CD4-positive, alpha-beta T cell treated with Interleukin-21 for 1 hour (primary cell): Measurements from ENCODE around the gene RALGAPA2.
"Not testable (repeated sequence)": the region's sequence is repeated elsewhere in the genome, so short reads cannot be mapped to it uniquely, and the experiment has no call there.

Experiments used
- DNase-seq: peaks from one replicate; pipeline ENCODE4 v3.0.0-alpha.2; 2020

RALGAPA2 gene

DNA sequence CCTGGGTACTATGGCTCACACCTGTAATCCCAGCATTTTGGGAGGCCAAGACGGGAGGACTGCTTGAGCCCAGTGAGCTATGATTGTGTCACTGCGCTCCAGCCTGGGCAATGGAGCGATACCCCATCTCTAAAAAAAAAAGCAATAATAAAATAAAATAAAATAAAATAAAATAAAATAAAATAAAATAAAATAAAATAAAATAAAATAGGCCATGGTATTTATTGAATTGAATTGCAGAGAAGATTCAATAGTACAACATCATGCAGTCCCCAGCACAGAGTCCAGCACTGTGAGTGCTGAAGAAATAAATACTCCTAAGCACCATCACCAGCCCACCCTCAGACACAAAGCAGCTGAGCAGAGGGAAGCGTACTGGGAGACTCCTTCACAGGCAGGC, 144.7 kb downstream of the RALGAPA2 start:
- DNase-seq: no peak

DNA sequence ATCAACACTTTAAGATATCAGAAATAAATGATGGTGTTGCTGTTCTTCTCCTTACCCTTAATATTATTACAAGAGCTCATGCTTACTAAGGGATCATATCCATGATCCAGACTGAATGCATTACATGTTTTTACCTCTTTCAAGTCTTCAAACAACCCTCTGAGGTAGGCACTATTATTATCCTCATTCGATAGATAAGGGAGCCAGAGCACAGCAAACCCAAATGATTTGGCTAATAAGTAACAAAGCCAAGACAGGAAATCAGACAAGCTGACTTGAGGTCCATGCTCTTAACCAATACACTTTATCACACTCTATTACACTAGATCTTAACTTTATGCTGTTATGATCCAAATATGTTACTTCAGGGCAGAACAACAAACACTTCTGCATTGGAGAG, 145.9 kb downstream of the RALGAPA2 start:
- DNase-seq: no peak

DNA sequence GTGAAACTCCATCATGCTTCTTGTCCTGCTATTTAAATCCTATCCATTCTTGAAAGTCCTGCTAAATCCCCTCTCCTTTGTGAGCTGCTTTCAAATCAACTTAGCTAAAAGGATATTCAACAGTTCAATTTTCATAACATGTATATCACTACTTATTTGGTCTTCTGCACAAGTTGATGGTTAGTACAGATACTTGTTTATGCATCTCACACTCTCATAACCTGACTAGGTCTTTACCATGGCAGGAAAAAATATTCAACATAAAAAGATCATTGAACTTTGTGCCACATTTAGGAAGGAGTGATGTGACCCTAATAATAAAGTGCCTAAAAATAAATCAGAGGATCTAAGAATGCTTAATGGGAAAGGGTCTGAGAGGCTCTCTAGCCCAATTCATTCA, 148.2 kb downstream of the RALGAPA2 start:
- DNase-seq: no peak

DNA sequence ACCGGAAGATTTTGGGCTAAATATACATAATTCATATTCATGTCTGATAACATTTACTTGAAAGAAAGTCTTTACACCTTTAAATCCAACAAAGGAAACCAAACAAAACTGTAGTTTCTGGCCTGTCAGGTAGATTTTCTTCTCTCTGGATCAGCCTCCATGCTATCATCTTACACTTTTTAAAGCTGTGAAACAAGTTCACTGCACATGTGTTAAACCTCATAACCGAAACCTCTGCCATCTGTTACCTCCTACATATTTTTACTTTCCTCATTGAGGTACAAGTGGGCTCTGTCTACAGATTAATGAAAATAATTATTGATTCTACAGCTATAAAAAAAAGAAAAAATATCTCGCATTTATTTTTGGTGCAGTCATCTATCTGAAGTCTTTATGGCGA, 149.9 kb downstream of the RALGAPA2 start:
- DNase-seq: no peak

DNA sequence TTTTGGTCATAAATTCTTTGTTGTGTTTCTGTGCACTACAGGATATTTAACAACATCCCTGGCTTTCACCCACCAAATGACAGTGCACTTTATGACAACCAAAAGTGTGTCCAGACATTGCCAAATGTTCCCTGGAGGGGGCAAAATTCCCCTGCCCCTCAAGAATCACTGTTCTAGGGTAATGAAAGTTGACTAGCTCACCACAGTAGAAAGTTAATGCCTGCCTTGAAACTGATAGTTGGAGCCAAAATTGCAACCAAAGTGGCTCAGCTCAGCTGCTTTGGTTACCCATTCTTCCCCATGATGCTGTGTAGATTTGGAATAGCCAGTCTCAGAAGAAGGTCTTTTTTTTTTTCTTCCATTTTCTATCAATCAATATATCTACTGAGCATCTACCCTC, 150.6 kb downstream of the RALGAPA2 start:
- no peak for DNase-seq

DNA sequence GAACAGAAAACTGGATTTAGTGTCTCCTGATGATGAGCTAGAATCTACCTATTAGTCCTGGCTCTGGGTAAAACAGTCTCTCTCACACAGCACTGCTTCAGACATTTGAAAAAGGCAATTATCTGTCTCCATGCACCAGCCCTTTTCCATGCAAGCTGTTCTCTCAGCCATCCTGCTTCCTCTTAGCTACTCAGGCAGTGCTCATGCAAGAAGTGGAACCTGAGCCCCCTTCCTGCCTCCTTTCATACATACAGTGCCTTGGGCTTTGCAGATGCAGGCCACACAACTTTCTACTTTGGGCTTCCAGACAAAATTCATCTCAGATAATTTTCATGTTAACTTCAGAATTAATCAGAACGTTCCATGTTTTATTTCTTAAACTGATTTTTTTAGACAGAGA, 151.3 kb downstream of the RALGAPA2 start:
- DNase-seq: no peak

DNA sequence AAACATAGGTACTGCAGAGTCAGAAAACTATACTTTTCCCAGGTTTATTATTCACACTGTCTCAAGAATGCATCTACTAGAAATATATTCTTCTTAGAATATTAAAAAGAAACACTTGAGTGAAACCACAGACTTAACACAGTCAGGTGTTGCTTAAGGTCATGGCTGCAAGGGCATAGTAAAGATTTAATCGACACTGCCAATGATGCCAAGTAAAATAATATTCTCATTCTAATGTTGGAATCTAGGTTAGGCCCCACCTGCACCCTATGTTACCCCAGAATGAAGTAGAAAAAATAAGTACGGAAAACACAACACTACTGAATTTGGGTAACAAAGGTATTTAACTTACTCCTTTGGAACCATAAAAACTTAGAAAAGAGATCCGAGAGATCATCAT, 155.0 kb downstream of the RALGAPA2 start:
- DNase-seq: no peak

DNA sequence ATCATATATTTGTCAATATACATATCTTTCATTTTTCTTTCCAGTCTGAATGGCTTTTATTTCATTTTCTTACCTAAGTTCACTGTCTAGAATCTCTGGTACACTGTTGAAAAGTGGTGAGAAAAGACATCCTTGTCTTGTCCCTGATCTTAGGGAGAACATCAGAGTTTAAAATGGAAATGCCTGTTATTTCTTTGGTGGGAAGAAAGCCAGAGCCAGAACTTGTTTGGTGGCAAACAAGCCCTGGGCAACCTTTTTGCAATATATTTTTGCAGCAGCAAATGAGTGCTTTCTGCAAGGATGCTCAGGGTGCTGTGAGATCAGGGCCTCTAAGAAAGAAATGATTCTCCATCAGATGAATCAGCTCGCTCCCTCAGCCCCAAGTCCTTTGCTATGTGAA, 156.6 kb downstream of the RALGAPA2 start:
- DNase-seq: no peak

DNA sequence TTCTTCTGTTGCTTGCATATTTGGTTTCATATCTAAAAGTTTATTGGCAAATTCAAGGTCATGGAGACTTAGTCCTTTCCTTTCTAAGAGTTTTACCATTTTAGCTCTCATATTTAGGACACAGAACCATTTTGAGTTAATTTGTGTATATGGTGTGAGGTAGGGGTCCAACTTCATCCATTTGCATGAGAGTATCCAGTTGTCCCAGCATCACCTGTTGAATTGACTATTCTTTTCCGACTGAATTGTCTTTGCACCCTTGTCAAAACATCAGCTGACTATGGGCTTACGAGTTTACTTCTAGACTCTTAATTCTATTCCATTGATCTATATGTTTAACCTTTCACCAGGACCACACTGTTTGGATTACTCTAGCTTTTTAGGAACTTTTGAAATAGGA, 157.5 kb downstream of the RALGAPA2 start:
- DNase-seq: no peak

DNA sequence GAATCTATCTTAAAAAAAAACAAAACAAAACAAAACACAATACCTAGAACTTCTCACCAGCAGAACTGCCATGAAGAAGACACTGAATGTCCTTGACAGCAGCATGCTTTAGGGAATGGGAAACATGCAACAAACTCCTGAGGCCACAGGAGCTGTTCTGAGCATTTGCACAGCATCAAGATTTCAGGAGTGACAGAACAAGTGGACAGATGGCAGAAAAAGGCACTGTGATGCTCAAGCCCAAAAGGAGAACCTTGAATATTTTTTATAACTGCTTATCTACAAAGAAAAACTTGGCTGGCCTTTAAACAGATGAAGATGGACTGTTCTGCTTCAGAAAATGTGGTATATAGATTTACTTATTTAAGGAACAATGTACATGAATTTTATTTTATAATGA, 158.9 kb downstream of the RALGAPA2 start:
- no peak for DNase-seq

DNA sequence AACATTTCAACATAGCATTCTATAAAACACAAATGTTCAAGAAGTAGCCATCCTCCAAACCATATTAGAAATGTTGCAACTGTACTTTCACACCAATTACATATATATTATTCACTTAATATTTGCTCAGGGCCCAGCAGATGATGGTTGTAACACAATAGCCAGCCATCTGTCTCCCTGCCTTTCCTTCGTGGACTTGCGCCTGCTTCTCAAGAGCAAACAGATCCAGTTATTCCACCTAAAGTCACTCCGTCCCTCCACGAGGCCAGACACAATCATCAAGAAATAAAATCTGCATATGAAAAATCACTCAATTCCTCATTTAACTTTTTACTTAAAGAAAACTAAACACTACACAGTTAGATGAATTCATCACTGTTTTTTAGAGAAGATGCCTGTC, 160.4 kb downstream of the RALGAPA2 start:
- no peak for DNase-seq

DNA sequence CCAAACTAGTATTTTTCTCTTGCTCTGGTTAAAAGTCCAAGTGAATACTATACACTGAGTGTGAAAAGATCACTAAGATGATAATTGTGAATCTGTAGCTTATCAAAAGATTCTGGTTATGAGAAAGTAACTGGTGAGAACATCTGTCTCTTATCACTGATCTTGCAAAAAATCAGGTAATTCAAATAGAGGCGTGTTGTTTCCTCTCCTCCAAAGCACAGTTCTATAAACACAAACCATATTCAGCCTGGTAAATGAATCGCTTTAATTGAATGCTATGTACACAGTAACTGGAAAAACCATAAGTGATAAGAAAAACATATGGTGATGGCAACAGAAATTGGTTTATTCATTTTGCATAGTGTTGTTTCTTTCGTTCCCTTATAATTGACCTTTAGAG, 161.0 kb downstream of the RALGAPA2 start:
- no peak for DNase-seq

DNA sequence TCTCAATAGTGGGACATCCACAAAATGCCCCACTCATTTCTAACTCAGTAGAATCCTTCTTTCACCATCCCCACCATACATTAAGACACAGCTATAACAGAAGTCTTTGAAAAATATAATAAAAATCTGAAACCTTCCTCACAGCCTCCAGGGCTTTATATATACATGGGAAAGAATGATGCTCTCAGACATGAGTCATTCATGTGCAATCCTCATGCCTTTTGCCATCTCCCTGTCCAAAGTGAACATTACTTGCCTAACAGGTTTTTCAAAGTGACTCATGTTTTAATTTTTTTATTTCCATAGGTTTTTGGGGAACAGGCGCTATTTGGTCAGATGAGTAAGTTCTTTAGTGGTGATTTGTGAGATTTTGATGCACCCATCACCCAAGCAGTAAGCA, 162.7 kb downstream of the RALGAPA2 start:
- DNase-seq: no peak

DNA sequence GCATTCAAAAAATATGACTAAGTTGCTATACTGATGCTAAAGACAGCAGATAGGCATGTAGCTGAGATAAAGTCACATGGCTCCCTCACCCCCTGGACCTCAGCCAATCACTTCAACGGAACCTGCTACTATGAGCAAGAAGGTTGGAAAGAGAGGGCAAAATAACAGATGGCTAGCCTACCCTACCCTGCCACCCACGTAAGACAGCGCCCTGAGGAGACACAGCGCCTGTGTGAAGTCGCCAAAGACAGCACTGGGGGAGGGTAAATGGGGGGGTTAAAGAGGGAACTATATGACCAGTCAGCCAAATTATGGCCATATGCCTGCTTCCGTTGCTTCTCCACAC, 163.2 kb downstream of the RALGAPA2 start:
- DNase-seq: no peak

DNA sequence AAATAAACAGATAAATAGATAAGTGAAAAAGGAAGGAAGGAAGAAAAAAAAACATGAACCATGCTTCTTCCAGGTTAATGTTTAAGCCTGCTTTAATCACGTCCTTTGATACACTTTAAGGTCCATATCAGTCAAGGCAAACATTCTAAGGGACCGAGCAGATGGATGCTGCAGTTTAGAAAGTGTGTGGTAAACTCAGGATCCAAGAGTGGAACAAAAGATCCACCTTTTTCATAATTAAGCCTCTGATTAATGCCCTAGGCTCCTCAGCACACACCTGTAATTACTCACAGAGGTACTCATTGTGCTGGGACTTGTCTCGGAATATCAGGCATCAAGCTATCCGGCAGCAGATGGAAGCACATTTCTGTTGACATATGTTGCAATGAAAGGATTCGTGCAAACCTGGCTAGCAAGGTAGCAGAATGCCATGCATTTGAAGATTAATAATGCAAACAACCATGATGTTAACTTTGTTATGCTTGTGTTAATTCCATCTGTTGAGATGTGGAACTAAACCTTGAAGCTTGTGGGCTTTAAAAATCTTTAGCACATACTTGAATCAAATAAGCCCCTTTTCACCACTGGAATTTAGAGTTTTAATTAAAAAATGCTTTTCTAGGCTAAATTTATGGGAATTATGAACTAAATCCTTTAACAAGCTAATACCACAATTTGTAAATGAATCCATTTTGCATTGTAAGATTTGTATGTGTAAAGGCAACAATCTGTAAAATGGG, 163.7 kb downstream of the RALGAPA2 start:
- DNase-seq: no peak

DNA sequence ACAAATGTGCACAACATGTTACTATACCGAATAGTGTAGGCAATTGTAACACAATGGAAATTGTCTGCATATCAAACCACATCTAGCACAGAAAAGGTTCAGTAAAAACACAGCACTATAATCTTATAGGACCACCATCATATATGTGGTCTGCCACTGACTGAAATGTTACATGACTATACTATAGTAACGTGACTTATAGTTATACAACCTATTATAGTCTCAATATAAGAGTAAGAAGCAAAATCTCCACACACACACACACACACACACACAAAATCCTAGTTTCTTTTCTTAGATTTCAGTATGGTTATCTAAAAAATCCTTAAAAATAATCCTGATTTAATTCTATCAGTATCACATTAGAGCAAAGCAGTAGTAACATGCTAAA, 164.6 kb downstream of the RALGAPA2 start:
- DNase-seq: no peak

DNA sequence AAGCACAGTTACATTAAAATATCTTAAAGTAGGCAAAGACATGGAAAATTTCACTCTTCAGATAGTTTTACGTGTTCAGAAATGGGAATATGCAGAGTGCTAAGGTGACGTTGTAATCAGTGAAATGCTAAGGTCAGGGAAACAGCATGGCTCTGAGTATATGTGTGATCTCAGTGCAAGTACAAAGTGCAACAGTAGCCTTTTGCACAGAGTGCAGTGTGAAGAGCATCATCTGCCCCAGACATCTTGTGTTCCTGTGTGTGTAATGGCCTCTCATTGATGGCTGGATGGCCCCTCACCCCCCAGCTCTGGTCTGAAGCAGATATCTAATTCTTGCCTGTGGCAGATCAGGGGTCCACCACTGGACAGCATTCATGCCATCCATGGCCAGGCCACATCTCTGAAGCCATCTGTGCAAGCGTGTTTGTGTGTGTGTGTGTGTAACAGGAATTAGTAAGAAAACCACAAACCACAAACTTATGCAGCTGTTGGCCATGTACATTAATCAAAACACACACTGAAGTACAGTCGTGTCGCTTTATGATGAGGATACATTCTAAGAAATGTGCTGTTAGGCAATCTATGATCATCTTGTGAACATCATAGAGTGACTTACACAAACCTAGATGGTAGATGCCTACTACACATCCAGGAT, 165.1 kb downstream of the RALGAPA2 start:
- DNase-seq: no peak

DNA sequence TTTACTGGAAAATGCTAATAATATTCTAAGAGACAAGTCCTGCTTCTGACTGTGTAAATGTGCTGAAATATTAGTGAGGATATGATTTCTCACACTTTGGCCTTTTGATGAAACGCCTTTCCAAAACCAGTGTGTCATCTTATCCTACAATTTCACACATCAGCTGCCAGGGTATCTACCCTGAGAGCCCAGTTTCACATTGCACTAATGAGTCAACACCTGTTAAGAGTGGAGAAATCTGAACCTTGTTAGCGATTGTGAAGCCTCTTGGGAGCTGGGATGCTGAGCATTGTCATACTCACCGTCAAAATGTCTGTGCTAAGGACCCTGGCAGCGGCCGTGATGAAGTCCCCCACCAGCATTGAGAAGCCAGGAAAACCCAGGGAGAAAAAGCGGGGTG, 166.0 kb downstream of the RALGAPA2 start:
- DNase-seq: no peak

DNA sequence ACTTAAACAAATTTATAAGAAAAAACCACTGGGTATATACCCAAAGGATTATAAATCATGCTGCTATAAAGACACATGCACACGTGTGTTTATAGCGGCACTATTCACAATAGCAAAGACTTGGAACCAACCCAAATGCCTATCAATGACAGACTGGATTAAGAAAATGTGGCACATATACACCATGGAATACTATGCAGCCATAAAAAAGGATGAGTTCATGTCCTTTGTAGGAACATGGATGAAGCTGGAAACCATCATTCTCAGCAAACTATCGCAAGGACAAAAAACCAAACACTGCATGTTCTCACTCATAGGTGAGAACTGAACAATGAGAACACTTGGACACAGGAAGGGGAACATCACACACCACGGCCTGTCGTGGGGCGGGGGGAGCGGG, 169.1 kb downstream of the RALGAPA2 start:
- not testable (repeated sequence) for DNase-seq

DNA sequence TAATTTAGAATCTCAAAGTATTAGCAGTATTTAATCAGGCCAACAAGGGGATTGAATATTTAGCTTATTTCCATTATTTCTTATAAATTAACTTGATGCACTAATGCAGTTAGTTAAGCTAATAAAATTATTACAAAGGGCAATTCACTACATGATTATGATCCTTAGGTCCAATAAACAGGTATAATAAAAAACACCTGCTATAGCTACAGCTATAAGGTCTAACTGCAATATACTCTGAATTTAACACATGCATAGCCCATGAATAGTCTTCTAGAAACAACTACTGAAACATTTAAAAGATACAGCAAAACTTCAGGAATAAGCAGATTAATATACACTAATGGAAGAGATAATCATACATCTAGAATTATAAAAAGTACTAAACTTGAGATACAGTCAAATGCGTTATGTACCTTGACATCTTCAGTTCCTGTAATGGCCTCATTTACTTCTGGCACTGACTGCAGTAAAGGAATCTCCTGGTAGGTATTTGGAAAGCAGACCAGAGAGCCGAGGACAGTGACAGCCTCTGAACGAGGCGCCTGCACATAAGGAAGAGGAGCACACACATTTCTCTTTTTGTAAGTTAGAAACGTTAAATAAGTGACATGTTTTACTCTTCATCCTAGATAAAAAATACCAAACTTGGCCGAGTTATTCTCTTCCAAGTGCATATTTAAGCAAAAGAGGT, 176.1 kb downstream of the RALGAPA2 start:
- no peak for DNase-seq

DNA sequence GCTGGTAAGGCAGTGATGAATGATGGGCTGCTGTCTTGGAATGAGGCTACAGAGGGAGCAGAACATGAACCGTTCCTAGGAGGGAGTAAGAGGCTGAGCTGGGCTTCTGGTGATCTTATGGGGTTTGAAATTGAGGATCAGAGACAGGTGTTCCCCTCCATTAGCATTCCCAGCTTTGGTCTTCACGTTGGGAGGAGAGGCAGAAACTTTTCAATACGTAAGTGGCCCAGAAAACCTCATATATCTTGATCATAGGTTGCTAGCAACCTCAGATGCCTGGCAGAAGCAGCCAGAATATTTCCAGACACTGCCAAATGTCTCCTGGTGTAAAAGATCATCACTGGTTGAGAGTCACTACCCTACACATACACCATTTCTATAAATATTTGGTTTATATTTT, 177.4 kb downstream of the RALGAPA2 start:
- DNase-seq: no peak

DNA sequence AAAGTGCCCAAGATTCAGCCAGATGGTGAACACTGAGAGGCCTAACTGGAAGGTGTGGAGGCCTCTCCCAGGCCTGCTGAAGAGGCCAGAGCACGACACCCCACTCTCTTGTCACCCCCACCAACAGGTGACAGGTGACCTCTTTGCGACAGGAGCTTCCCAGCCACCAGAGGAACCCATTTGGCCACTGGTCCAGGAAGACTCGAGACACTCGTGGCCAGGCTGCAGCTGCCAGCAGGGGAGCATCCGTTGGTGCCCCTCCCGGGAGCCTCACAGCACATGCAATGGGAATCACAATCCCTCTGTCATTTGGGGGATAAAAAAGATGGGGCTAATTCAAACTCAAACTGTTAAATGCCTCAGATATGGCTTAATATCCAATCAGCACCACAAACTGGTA, 181.2 kb downstream of the RALGAPA2 start:
- DNase-seq: no peak

DNA sequence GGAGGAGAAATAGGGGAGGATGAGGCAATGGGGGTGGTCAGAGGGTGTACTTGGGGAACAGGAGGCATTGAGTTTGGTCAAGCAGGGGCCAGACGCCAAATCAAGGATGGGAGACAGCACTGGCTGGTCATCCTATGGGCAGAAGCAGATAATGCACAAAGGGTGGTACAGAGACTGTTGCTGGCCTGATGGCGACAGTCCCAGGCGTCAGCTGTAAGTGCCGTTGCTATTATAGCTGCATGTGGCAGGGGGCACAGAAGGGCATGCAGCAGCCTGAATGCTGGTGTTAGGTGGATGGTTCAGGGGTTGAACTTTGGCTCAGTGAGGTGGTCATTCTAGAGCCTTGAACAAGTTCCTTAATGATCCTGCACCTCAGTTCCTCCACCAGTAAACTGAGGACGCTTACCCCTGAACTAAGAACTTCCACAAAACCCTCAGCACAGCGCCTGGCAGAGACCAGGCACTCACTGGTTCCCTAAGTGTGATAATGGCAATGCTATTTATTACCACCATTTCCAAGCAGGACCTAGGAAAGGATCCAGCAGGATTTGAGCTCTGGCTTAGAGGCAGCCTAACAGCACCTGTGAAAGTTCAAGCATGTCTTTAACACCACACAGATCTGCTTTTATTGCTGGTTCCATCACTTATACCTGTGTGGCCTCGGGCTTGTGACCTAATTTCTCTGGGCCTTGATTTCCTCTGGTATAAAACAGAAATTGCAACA, 181.9 kb downstream of the RALGAPA2 start:
- DNase-seq: no peak

DNA sequence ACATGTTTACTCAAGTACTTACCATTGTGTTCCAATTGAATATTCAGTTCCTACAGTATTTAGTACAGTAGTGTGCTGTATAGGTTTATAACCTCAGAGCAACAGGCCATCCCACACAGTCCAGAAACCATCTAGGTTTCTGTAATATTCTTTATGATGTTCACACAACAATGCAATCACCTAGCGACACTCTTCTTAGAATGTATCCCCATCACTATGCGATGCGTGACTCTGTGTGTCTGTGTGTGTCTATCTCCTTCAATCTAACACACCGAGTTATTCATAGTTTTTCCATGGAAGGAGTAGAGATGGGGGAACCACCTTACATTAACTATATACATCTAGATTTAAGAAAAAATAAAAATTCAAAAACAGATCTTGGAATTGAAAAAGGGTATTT, 182.8 kb downstream of the RALGAPA2 start:
- no peak for DNase-seq
